Smooth muscle cell (in vitro differentiated cells): ENCODE measurements around the gene MAGI1. TPM values are rescaled to one million over a fixed set of nuclear protein-coding genes. Genes with fewer than 3 reads are reported as not detected.

Source experiments
- DNase-seq: peaks from one replicate; lab custom pipeline; 2025; ENCODE audit not compliant: unreplicated experiment; lab: John Stamatoyannopoulos, UW
- H2AFZ ChIP-seq: fragments of 200-600 bp; sonication (generic); 2 replicates; pipeline ENCODE4 v1.6.0; 2016; ENCODE audit warnings: antibody characterized with exemption, low read depth, mild to moderate bottlenecking
- H3F3A ChIP-seq: fragments of 200-600 bp; sonication (generic); 2 replicates; pipeline ENCODE4 v1.6.0; 2017; ENCODE audit warnings: antibody characterized with exemption, low read depth
- H3K27ac ChIP-seq: fragments of 200-600 bp; sonication (generic); 2 replicates; pipeline ENCODE4 v1.5.1; 2016; ENCODE audit warnings: low read depth, mild to moderate bottlenecking
- H3K27me3 ChIP-seq: fragments of 200-600 bp; sonication (generic); 2 replicates; pipeline ENCODE4 v1.6.1; 2016; ENCODE audit warnings: low read depth, mild to moderate bottlenecking
- H3K36me3 ChIP-seq: fragments of 200-600 bp; sonication (generic); 2 replicates; pipeline ENCODE4 v1.5.1; 2016; ENCODE audit warnings: low read depth
- H3K4me1 ChIP-seq: fragments of 200-600 bp; sonication (generic); 2 replicates; pipeline ENCODE4 v1.5.1; 2016; ENCODE audit warnings: low read depth
- H3K4me2 ChIP-seq: fragments of 200-600 bp; sonication (generic); 2 replicates; pipeline ENCODE4 v1.6.0; 2016; ENCODE audit warnings: mild to moderate bottlenecking
- H3K4me3 ChIP-seq: fragments of 200-600 bp; sonication (generic); 2 replicates; pipeline ENCODE4 v1.5.1; 2016; ENCODE audit warnings: mild to moderate bottlenecking
- H3K79me2 ChIP-seq: fragments of 200-600 bp; sonication (generic); 2 replicates; pipeline ENCODE4 v1.6.0; 2016; ENCODE audit warnings: low read depth, mild to moderate bottlenecking
- H3K9ac ChIP-seq: fragments of 200-600 bp; sonication (generic); 2 replicates; pipeline ENCODE4 v1.6.0; 2016; ENCODE audit warnings: low read depth
- H3K9me3 ChIP-seq: fragments of 200-600 bp; sonication (generic); replicated peaks from 2 replicates; pipeline ENCODE4 v1.5.1; 2016; ENCODE audit warnings: low read depth
- H4K20me1 ChIP-seq: fragments of 200-600 bp; sonication (generic); 2 replicates; pipeline ENCODE4 v1.6.0; 2016; ENCODE audit warnings: low read depth
- CTCF ChIP-seq: fragments of 200-600 bp; sonication (generic); IDR thresholded peaks from 2 replicates; pipeline ENCODE4 v1.5.1; 2017; ENCODE audit warnings: borderline replicate concordance, mild to moderate bottlenecking, antibody characterized with exemption; ENCODE audit not compliant: insufficient read depth, poor library complexity, severe bottlenecking
- WGBS: methylation state at CpG from one replicate; pipeline ENCODE4 v1.1.7; 2016; ENCODE audit warnings: low lambda C conversion rate; 5-methylcytosine and 5-hydroxymethylcytosine counted together
- polyA plus RNA-seq: library from polyadenylated mRNA; unstranded; fragments of >200 nt; fragmentation: Nextera tagmentation; extraction: Ambion mirVana; gene quantifications from 2 replicates; pipeline ENCODE4 v1.2.1, GENCODE V29; 2016
- total RNA-seq: library from RNA; depleted of rRNA; stranded (reverse); fragments of >200 nt; gene quantifications from 2 replicates; pipeline ENCODE4 v1.2.3, GENCODE V29; 2014

Gene MAGI1
- total and polyA plus RNA-seq, 2 experiments from 2014 or later: 9.9 to 23.3 TPM

GRCh38 chr3:65560901-65561300 lies 477.8 kb downstream of the MAGI1 start:
- no peak overlapping the region for H3K4me2 ChIP-seq
- H4K20me1 ChIP-seq: peaks cover 90% of the 10 kb centered on the region
- TF ChIP-seq CTCF: no peak
- no peaks in the 10 kb centered on the region for H3F3A ChIP-seq
- H3K79me2 ChIP-seq: no peaks in the 10 kb centered on the region
- no peaks in the 10 kb centered on the region for H3K9me3 ChIP-seq
- no peaks in the 10 kb centered on the region for H3K36me3 ChIP-seq
- no peak overlapping the region for H3K27ac ChIP-seq
- WGBS: 94% methylated on average over 4 of the region's 4 CpGs
- H2AFZ ChIP-seq: no peak overlapping the region
- no peak overlapping the region for H3K9ac ChIP-seq
- peaks cover 8% of the 10 kb centered on the region for H3K4me1 ChIP-seq
- DNase-seq: no peak
- no peak overlapping the region for H3K4me3 ChIP-seq
- no peaks in the 10 kb centered on the region for H3K27me3 ChIP-seq

- no peaks in the 10 kb centered on the region for H3K9me3 ChIP-seq
- no peaks in the 10 kb centered on the region for H3K36me3 ChIP-seq
- peaks cover 93% of the 10 kb centered on the region for H4K20me1 ChIP-seq
- H3K4me2 ChIP-seq: no peak overlapping the region
- WGBS: 95% methylated on average over 5 of the region's 5 CpGs
- no peak overlapping the region for H3K27ac ChIP-seq
- no peak overlapping the region for H3K9ac ChIP-seq
- TF ChIP-seq CTCF: no peak
- no peaks in the 10 kb centered on the region for H3K27me3 ChIP-seq
- peaks cover 8% of the 10 kb centered on the region for H3K4me1 ChIP-seq
- H2AFZ ChIP-seq: no peak overlapping the region
- H3K79me2 ChIP-seq: no peaks in the 10 kb centered on the region
- DNase-seq: no peak
- no peak overlapping the region for H3K4me3 ChIP-seq
- no peaks in the 10 kb centered on the region for H3F3A ChIP-seq
Observed at GRCh38 chr3:65560133-65560532, 478.6 kb downstream of the MAGI1 start.

GRCh38 chr3:65559643-65560042 lies 479.1 kb downstream of the MAGI1 start:
- no peaks in the 10 kb centered on the region for H3K27me3 ChIP-seq
- H3K36me3 ChIP-seq: no peaks in the 10 kb centered on the region
- H3K79me2 ChIP-seq: no peaks in the 10 kb centered on the region
- no peak for TF ChIP-seq CTCF
- 96% methylated on average over 10 of the region's 10 CpGs for WGBS
- no peak overlapping the region for H3K4me3 ChIP-seq
- no peak overlapping the region for H2AFZ ChIP-seq
- no peaks in the 10 kb centered on the region for H3F3A ChIP-seq
- no peaks in the 10 kb centered on the region for H3K9me3 ChIP-seq
- no peak for DNase-seq
- no peak overlapping the region for H3K27ac ChIP-seq
- peaks cover 8% of the 10 kb centered on the region for H3K4me1 ChIP-seq
- H3K9ac ChIP-seq: no peak overlapping the region
- peaks cover 93% of the 10 kb centered on the region for H4K20me1 ChIP-seq
- no peak overlapping the region for H3K4me2 ChIP-seq

- no peak overlapping the region for H3K4me3 ChIP-seq
- H3K36me3 ChIP-seq: no peaks in the 10 kb centered on the region
- no peaks in the 10 kb centered on the region for H3K9me3 ChIP-seq
- H3K4me2 ChIP-seq: no peak overlapping the region
- no peaks in the 10 kb centered on the region for H3K79me2 ChIP-seq
- no peak overlapping the region for H3K9ac ChIP-seq
- H3K4me1 ChIP-seq: peaks cover 8% of the 10 kb centered on the region
- no peak for DNase-seq
- H2AFZ ChIP-seq: no peak overlapping the region
- no peak overlapping the region for H3K27ac ChIP-seq
- no peaks in the 10 kb centered on the region for H3K27me3 ChIP-seq
- WGBS: 95% methylated on average over 1 of the region's 1 CpG
- H4K20me1 ChIP-seq: peaks cover 93% of the 10 kb centered on the region
- no peak for TF ChIP-seq CTCF
- H3F3A ChIP-seq: no peaks in the 10 kb centered on the region
Observed at GRCh38 chr3:65558826-65559225, 479.9 kb downstream of the MAGI1 start.
